SU-DHL-6 (cell line): ENCODE measurements around the gene SLC43A2.

Experiments
- H2AFZ ChIP-seq: fragments of 200-600 bp; sonication (generic); 2 replicates; pipeline ENCODE4 v1.6.1; 2014; ENCODE audit warnings: low read depth, mild to moderate bottlenecking, moderate library complexity, mixed read lengths, antibody characterized with exemption, low read length; ENCODE audit not compliant: severe bottlenecking
- H3F3A ChIP-seq: fragments of 200-600 bp; shearing (Covaris generic); 2 replicates; pipeline ENCODE4 v1.6.0; 2016; ENCODE audit warnings: antibody characterized with exemption, mild to moderate bottlenecking; ENCODE audit not compliant: insufficient read depth
- H3K27ac ChIP-seq: fragments of 200-600 bp; sonication (generic); 2 replicates; pipeline ENCODE4 v1.5.1; 2016; ENCODE audit warnings: low read depth, mild to moderate bottlenecking, low read length, moderate library complexity, mixed read lengths
- H3K27me3 ChIP-seq: fragments of 200-600 bp; sonication (generic), shearing (Covaris generic); 2 replicates; pipeline ENCODE4 v1.6.0; 2014; ENCODE audit warnings: mild to moderate bottlenecking, low read length
- H3K36me3 ChIP-seq: fragments of 200-600 bp; sonication (generic); 2 replicates; pipeline ENCODE4 v1.6.1; 2014; ENCODE audit warnings: mild to moderate bottlenecking, low read length, mixed read lengths
- H3K4me2 ChIP-seq: fragments of 300-600, 200-600 bp; shearing (Covaris generic), sonication (generic); 2 replicates; pipeline ENCODE4 v1.6.0; 2014; ENCODE audit warnings: low read length, low read depth, mild to moderate bottlenecking; ENCODE audit not compliant: poor library complexity, severe bottlenecking
- H3K4me3 ChIP-seq: fragments of 200-600 bp; sonication (generic); 2 replicates; pipeline ENCODE4 v1.5.1; 2014; ENCODE audit warnings: antibody characterized with exemption, low read length, mild to moderate bottlenecking, mixed read lengths; ENCODE audit not compliant: insufficient read depth, poor library complexity, severe bottlenecking
- H3K79me2 ChIP-seq: fragments of 200-600 bp; sonication (generic); 2 replicates; pipeline ENCODE4 v1.6.1; 2014; ENCODE audit warnings: mild to moderate bottlenecking, low read length, moderate library complexity; ENCODE audit not compliant: insufficient read depth
- H3K9ac ChIP-seq: fragments of 200-600 bp; sonication (generic); 2 replicates; pipeline ENCODE4 v1.7.0; 2014; ENCODE audit warnings: mild to moderate bottlenecking, low read length
- H3K9me2 ChIP-seq: fragments of 200-600 bp; sonication (generic); replicated peaks from 2 replicates; pipeline ENCODE4 v1.6.1; 2014; ENCODE audit warnings: low read length; ENCODE audit not compliant: insufficient read depth
- H3K9me3 ChIP-seq: fragments of 200-600 bp; sonication (generic); 2 replicates; pipeline ENCODE4 v1.6.1; 2014; ENCODE audit warnings: low read length, mixed read lengths; ENCODE audit not compliant: insufficient read depth
- H4K20me1 ChIP-seq: fragments of 200-600 bp; sonication (generic); 2 replicates; pipeline ENCODE4 v1.6.1; 2014; ENCODE audit warnings: low read depth, mild to moderate bottlenecking, antibody characterized with exemption, low read length, moderate library complexity, mixed read lengths
- EZH2phosphoT487 ChIP-seq: fragments of 200-600 bp; sonication (generic), shearing (Covaris generic); conservative IDR thresholded peaks from 2 replicates; pipeline ENCODE4 v1.6.1; 2018; ENCODE audit warnings: mild to moderate bottlenecking, antibody characterized with exemption, low read length, moderate library complexity, mixed read lengths
- TF ChIP-seq, protein P1 (sequence below): fragments of 200-600 bp; sonication (generic); IDR thresholded peaks from one replicate; pipeline ENCODE4 v1.5.1; 2017; ENCODE audit warnings: antibody characterized with exemption, mild to moderate bottlenecking, low read length, moderate library complexity; ENCODE audit not compliant: insufficient read depth, poor library complexity, severe bottlenecking

Gene SLC43A2

DNA sequence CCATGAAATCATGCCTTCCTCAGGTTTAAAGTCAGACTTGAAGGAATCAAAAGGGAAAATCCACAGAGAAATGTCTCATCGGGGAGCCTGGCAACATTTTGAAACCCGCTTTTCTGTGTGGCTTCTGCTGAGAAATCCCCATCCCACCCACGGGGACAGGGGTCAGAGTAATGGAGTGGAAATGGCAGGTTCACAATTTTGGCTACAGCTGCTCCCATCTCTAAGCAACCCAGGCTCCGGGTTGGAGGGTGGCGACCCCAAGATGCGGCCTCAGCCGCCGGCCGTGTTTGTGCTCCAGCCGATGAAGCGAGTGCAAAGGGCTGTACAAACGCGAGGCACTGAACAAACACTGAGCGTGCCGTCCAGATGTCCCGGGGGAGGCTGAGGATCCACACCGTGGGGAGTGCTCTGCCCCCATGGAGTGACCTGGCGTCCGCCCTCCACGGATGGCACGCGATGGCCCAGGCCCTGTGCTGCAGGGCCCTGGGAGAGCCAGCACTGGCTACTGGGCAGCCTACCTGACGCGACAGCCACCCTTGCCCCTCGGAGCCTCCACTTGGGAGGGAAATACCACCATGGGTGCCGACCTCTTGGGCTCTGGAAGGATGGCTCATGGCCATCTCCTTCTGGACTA, 22.2 kb downstream of the SLC43A2 start:
- H2AFZ ChIP-seq: no peak overlapping the region
- H3K4me3 ChIP-seq: no peak overlapping the region
- H3K9me2 ChIP-seq: no peaks in the 10 kb centered on the region
- no peaks in the 10 kb centered on the region for H3K79me2 ChIP-seq
- no peaks in the 10 kb centered on the region for H3K9me3 ChIP-seq
- H4K20me1 ChIP-seq: no peaks in the 10 kb centered on the region
- no peak overlapping the region for H3K27ac ChIP-seq
- 0 out of 2 replicates have a peak, but pooled peaks cover 3% of the 10 kb centered on the region for H3K36me3 ChIP-seq
- H3K27me3 ChIP-seq: no peaks in the 10 kb centered on the region
- no peak overlapping the region for H3K4me2 ChIP-seq
- TF ChIP-seq, protein P1, sequence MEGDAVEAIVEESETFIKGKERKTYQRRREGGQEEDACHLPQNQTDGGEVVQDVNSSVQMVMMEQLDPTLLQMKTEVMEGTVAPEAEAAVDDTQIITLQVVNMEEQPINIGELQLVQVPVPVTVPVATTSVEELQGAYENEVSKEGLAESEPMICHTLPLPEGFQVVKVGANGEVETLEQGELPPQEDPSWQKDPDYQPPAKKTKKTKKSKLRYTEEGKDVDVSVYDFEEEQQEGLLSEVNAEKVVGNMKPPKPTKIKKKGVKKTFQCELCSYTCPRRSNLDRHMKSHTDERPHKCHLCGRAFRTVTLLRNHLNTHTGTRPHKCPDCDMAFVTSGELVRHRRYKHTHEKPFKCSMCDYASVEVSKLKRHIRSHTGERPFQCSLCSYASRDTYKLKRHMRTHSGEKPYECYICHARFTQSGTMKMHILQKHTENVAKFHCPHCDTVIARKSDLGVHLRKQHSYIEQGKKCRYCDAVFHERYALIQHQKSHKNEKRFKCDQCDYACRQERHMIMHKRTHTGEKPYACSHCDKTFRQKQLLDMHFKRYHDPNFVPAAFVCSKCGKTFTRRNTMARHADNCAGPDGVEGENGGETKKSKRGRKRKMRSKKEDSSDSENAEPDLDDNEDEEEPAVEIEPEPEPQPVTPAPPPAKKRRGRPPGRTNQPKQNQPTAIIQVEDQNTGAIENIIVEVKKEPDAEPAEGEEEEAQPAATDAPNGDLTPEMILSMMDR: no peak
- no peak for TF ChIP-seq EZH2phosphoT487
- H3F3A ChIP-seq: no peaks in the 10 kb centered on the region
- no peak overlapping the region for H3K9ac ChIP-seq

DNA sequence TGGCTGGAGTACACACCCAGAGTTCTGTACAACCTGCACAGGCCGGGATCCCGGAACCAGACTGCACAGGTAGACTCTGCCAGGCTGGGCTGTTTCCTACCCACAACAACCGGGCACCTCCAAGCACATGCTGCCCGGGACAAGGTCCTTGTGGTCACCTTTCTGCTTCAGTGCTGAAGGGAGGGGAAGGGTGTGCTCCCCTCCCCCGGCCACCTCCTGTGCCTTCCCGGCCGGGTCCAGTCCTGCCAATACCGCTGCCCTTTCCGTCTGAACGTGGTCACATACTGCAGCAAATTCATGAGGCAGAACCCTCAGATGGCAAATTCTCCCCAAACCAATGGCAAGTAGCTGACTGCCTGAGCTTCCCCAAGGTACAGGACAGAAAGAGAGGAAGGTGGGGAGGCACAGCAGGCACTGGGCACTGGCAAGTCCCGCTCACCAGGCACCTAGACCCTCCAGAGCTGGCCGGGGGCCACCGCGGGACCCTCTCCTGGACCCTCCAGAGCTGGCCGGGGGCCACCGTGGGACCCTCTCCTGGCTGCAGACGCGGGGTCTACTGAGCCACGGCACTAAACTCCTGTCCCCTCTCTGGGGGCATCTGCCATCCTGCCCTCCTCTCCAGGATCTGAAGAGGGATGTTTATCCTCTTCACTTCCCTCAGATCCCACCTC, 22.8 kb downstream of the SLC43A2 start:
- no peak overlapping the region for H3K9ac ChIP-seq
- H3K36me3 ChIP-seq: 0 out of 2 replicates have a peak, but pooled peaks cover 3% of the 10 kb centered on the region
- H3K27me3 ChIP-seq: no peaks in the 10 kb centered on the region
- H3K9me2 ChIP-seq: no peaks in the 10 kb centered on the region
- no peaks in the 10 kb centered on the region for H3F3A ChIP-seq
- no peak overlapping the region for H3K27ac ChIP-seq
- H2AFZ ChIP-seq: no peak overlapping the region
- H3K4me2 ChIP-seq: no peak overlapping the region
- no peaks in the 10 kb centered on the region for H3K79me2 ChIP-seq
- H3K9me3 ChIP-seq: no peaks in the 10 kb centered on the region
- no peaks in the 10 kb centered on the region for H4K20me1 ChIP-seq
- TF ChIP-seq EZH2phosphoT487: no peak
- TF ChIP-seq, protein P1: no peak
- H3K4me3 ChIP-seq: no peak overlapping the region

DNA sequence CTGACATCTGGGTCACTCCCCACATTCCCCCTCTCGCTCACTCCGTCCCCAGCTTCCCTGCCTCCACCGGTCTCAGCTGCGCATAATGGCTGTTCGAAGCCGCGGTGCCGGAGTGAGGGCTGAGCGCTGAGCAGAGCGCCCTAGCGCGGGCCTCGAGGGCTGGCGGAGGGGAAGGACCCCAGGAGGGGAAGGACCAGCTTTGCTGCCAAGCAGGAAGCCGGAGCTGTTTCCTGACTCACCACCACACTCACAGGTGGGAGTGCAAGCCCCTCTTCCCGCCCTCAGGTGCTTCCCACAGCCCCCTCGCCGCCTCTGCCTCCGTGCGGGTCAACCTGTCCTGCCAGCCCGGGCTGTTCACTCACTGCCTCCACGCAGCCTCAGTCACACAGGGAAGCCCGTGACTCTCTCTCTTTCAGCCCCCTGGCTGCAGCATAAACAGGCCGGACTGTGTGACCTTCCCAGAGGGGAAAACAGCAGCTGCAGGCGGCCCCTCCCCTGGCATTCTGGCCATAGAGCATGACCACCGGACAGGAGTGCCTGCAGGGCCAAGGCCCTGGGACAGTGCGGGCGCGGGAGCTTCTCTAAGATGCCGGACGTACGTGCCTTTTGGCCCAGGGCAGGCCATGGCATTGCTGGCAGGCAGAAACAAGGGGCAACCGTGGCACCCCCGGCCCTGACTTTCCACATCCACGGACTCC, 23.7 kb downstream of the SLC43A2 start:
- TF ChIP-seq, protein P1: no peak
- TF ChIP-seq EZH2phosphoT487: no peak
- H3F3A ChIP-seq: no peaks in the 10 kb centered on the region

More for the DNA sequence above, 23.7 kb downstream of the SLC43A2 start:
- Histone ChIP-seq H3K4me2 (no peak overlapping the region), H3K9ac (no peak overlapping the region), H3K4me3 (no peak overlapping the region), H4K20me1 (no peaks in the 10 kb centered on the region), H3K36me3 (0 out of 2 replicates have a peak, but pooled peaks cover 3% of the 10 kb centered on the region), H3K27me3 (no peaks in the 10 kb centered on the region), H3K79me2 (no peaks in the 10 kb centered on the region), H3K27ac (no peak overlapping the region), H3K9me3 (no peaks in the 10 kb centered on the region), H2AFZ (no peak overlapping the region), H3K9me2 (no peaks in the 10 kb centered on the region)
